ENCODE data around the gene LSR. TPM values are rescaled to one million over a fixed set of nuclear protein-coding genes. Genes with fewer than 3 reads are reported as not detected.

LSR gene
- total RNA-seq, 1 experiment from 2014 or later, result 0.63 TPM

- H3K4me3 ChIP-seq (ENCODE audit: low read length), result no peak overlapping the region
- no peaks in the 10 kb centered on the region for H3K9me2 ChIP-seq (replicated peaks; ENCODE audit: insufficient read depth, low read length)
- peaks cover 12% of the 10 kb centered on the region for H3K36me3 ChIP-seq (ENCODE audit: insufficient read depth, low read length)
- no peak for DNase-seq
- H4K20me1 ChIP-seq (ENCODE audit: insufficient read depth, low read depth, low read length), result peaks cover 14% of the 10 kb centered on the region; the same call in 1 of the 2 replicates
- H3K79me2 ChIP-seq (ENCODE audit: low read length), result no peaks in the 10 kb centered on the region
- H3K4me1 ChIP-seq (ENCODE audit: low read length), result peaks cover 26% of the 10 kb centered on the region
- no peak overlapping the region for H3K9ac ChIP-seq (ENCODE audit: low read length)
- H3K4me2 ChIP-seq (ENCODE audit: low read depth, low read length, poor library complexity, severe bottlenecking), result no peak overlapping the region
- no peaks in the 10 kb centered on the region for H3K27me3 ChIP-seq (ENCODE audit: low read length)
- no peak overlapping the region for H2AFZ ChIP-seq (ENCODE audit: low read length)
- H3K27ac ChIP-seq (ENCODE audit: low read length), result no peak overlapping the region
- no peaks in the 10 kb centered on the region for H3K9me3 ChIP-seq (ENCODE audit: low read length)
Measured at GRCh38 chr19:35272122-35272719, 23.4 kb downstream of the LSR start.

- Histone ChIP-seq H3K9ac (ENCODE audit: low read length) (no peak overlapping the region), H3K79me2 (ENCODE audit: low read length) (no peaks in the 10 kb centered on the region), H3K4me2 (ENCODE audit: low read depth, low read length, poor library complexity, severe bottlenecking) (no peak overlapping the region), H2AFZ (ENCODE audit: low read length) (no peak overlapping the region), H3K4me1 (ENCODE audit: low read length) (peaks cover 26% of the 10 kb centered on the region), H3K4me3 (ENCODE audit: low read length) (no peak overlapping the region), H3K27ac (ENCODE audit: low read length) (no peak overlapping the region), H3K36me3 (ENCODE audit: insufficient read depth, low read length) (peaks cover 12% of the 10 kb centered on the region), H3K9me3 (ENCODE audit: low read length) (no peaks in the 10 kb centered on the region), H4K20me1 (ENCODE audit: insufficient read depth, low read depth, low read length) (peaks cover 14% of the 10 kb centered on the region; the same call in 1 of the 2 replicates), H3K27me3 (ENCODE audit: low read length) (no peaks in the 10 kb centered on the region), H3K9me2 (replicated peaks; ENCODE audit: insufficient read depth, low read length) (no peaks in the 10 kb centered on the region)
- no peak for DNase-seq
Measured at GRCh38 chr19:35272954-35273649, 24.3 kb downstream of the LSR start.

GRCh38 chr19:35273686-35274259 is 25.0 kb downstream of the LSR start:
- no peaks in the 10 kb centered on the region for H3K27me3 ChIP-seq (ENCODE audit: low read length)
- H3K9ac ChIP-seq (ENCODE audit: low read length), result no peak overlapping the region
- no peaks in the 10 kb centered on the region for H3K9me2 ChIP-seq (replicated peaks; ENCODE audit: insufficient read depth, low read length)
- no peaks in the 10 kb centered on the region for H3K9me3 ChIP-seq (ENCODE audit: low read length)
- peaks cover 26% of the 10 kb centered on the region for H3K4me1 ChIP-seq (ENCODE audit: low read length)
- no peak for DNase-seq
- H2AFZ ChIP-seq (ENCODE audit: low read length), result no peak overlapping the region
- H3K27ac ChIP-seq (ENCODE audit: low read length), result no peak overlapping the region
- no peaks in the 10 kb centered on the region for H3K79me2 ChIP-seq (ENCODE audit: low read length)
- no peak overlapping the region for H3K4me2 ChIP-seq (ENCODE audit: low read depth, low read length, poor library complexity, severe bottlenecking)
- peaks cover 14% of the 10 kb centered on the region; the same call in 1 of the 2 replicates for H4K20me1 ChIP-seq (ENCODE audit: insufficient read depth, low read depth, low read length)
- peaks cover 12% of the 10 kb centered on the region for H3K36me3 ChIP-seq (ENCODE audit: insufficient read depth, low read length)
- H3K4me3 ChIP-seq (ENCODE audit: low read length), result no peak overlapping the region

- peaks cover 26% of the 10 kb centered on the region for H3K4me1 ChIP-seq (ENCODE audit: low read length)
- no peak overlapping the region for H3K4me2 ChIP-seq (ENCODE audit: low read depth, low read length, poor library complexity, severe bottlenecking)
- H3K36me3 ChIP-seq (ENCODE audit: insufficient read depth, low read length), result peaks cover 12% of the 10 kb centered on the region
- no peaks in the 10 kb centered on the region for H3K9me2 ChIP-seq (replicated peaks; ENCODE audit: insufficient read depth, low read length)
- H2AFZ ChIP-seq (ENCODE audit: low read length), result no peak overlapping the region
- H3K27ac ChIP-seq (ENCODE audit: low read length), result no peak overlapping the region
- H3K27me3 ChIP-seq (ENCODE audit: low read length), result no peaks in the 10 kb centered on the region
- peaks cover 14% of the 10 kb centered on the region; the same call in 1 of the 2 replicates for H4K20me1 ChIP-seq (ENCODE audit: insufficient read depth, low read depth, low read length)
- no peak overlapping the region for H3K4me3 ChIP-seq (ENCODE audit: low read length)
- DNase-seq, result no peak
- no peaks in the 10 kb centered on the region for H3K79me2 ChIP-seq (ENCODE audit: low read length)
- no peaks in the 10 kb centered on the region for H3K9me3 ChIP-seq (ENCODE audit: low read length)
- no peak overlapping the region for H3K9ac ChIP-seq (ENCODE audit: low read length)
Measured at GRCh38 chr19:35274323-35274722, 25.5 kb downstream of the LSR start.

GRCh38 chr19:35276706-35277281 is 28.0 kb downstream of the LSR start:
- Histone ChIP-seq H3K9me2 (replicated peaks; ENCODE audit: insufficient read depth, low read length) (no peaks in the 10 kb centered on the region), H3K27me3 (ENCODE audit: low read length) (no peaks in the 10 kb centered on the region), H3K79me2 (ENCODE audit: low read length) (no peaks in the 10 kb centered on the region), H3K9ac (ENCODE audit: low read length) (no peak overlapping the region), H3K9me3 (ENCODE audit: low read length) (no peaks in the 10 kb centered on the region), H3K4me3 (ENCODE audit: low read length) (no peak overlapping the region), H3K27ac (ENCODE audit: low read length) (no peak overlapping the region), H3K4me2 (ENCODE audit: low read depth, low read length, poor library complexity, severe bottlenecking) (no peak overlapping the region), H4K20me1 (ENCODE audit: insufficient read depth, low read depth, low read length) (peaks cover 2% of the 10 kb centered on the region; the same call in 1 of the 2 replicates), H3K36me3 (ENCODE audit: insufficient read depth, low read length) (no peaks in the 10 kb centered on the region; the same call in 1 of the 2 replicates), H2AFZ (ENCODE audit: low read length) (no peak overlapping the region), H3K4me1 (ENCODE audit: low read length) (peaks cover 13% of the 10 kb centered on the region)
- DNase-seq, result no peak

GRCh38 chr19:35278578-35279284 is 29.9 kb downstream of the LSR start:
- Histone ChIP-seq H3K4me2 (ENCODE audit: low read depth, low read length, poor library complexity, severe bottlenecking) (no peak overlapping the region), H3K4me1 (ENCODE audit: low read length) (peaks cover 14% of the 10 kb centered on the region), H3K27ac (ENCODE audit: low read length) (no peak overlapping the region), H3K79me2 (ENCODE audit: low read length) (no peaks in the 10 kb centered on the region), H3K9me2 (replicated peaks; ENCODE audit: insufficient read depth, low read length) (no peaks in the 10 kb centered on the region), H3K9me3 (ENCODE audit: low read length) (no peaks in the 10 kb centered on the region), H4K20me1 (ENCODE audit: insufficient read depth, low read depth, low read length) (peaks cover 2% of the 10 kb centered on the region; the same call in 1 of the 2 replicates), H3K4me3 (ENCODE audit: low read length) (no peak overlapping the region), H2AFZ (ENCODE audit: low read length) (no peak overlapping the region), H3K27me3 (ENCODE audit: low read length) (no peaks in the 10 kb centered on the region), H3K36me3 (ENCODE audit: insufficient read depth, low read length) (no peaks in the 10 kb centered on the region; the same call in 1 of the 2 replicates), H3K9ac (ENCODE audit: low read length) (no peak overlapping the region)
- DNase-seq, result no peak

- H3K4me3 ChIP-seq (ENCODE audit: low read length), result no peak overlapping the region
- H3K27me3 ChIP-seq (ENCODE audit: low read length), result no peaks in the 10 kb centered on the region
- no peaks in the 10 kb centered on the region for H3K9me2 ChIP-seq (replicated peaks; ENCODE audit: insufficient read depth, low read length)
- H4K20me1 ChIP-seq (ENCODE audit: insufficient read depth, low read depth, low read length), result peaks cover 2% of the 10 kb centered on the region; the same call in 1 of the 2 replicates
- no peak overlapping the region for H3K9ac ChIP-seq (ENCODE audit: low read length)
- DNase-seq, result no peak
- H3K4me2 ChIP-seq (ENCODE audit: low read depth, low read length, poor library complexity, severe bottlenecking), result no peak overlapping the region
- H3K27ac ChIP-seq (ENCODE audit: low read length), result no peak overlapping the region
- no peak overlapping the region for H2AFZ ChIP-seq (ENCODE audit: low read length)
- no peaks in the 10 kb centered on the region; the same call in 1 of the 2 replicates for H3K36me3 ChIP-seq (ENCODE audit: insufficient read depth, low read length)
- no peaks in the 10 kb centered on the region for H3K79me2 ChIP-seq (ENCODE audit: low read length)
- H3K4me1 ChIP-seq (ENCODE audit: low read length), result peaks cover 14% of the 10 kb centered on the region
- H3K9me3 ChIP-seq (ENCODE audit: low read length), result no peaks in the 10 kb centered on the region
Measured at GRCh38 chr19:35279374-35279773, 30.6 kb downstream of the LSR start.

All from Karpas-422 (cell line).